Endothelial cell of umbilical vein (primary cell): ENCODE data around the gene STX1A.

Source experiments
- EZH2 ChIP-seq: IDR thresholded peaks from 2 replicates; pipeline ENCODE4 v1.6.1; 2012; ENCODE audit warnings: borderline replicate concordance, low read depth, mild to moderate bottlenecking, moderate library complexity, low read length, inconsistent platforms; ENCODE audit not compliant: severe bottlenecking
- GATA2 ChIP-seq: IDR thresholded peaks from 2 replicates; pipeline ENCODE4 v1.7.0; 2011; ENCODE audit warnings: low read depth, mild to moderate bottlenecking, moderate library complexity, mixed read lengths, low read length; ENCODE audit not compliant: insufficient read length, insufficient read depth
- MYC ChIP-seq: IDR thresholded peaks from one replicate; pipeline ENCODE4 v1.6.1; 2011; ENCODE audit warnings: mild to moderate bottlenecking, low read depth, low read length
- POLR2A ChIP-seq: IDR thresholded peaks from 2 replicates; pipeline ENCODE4 v1.6.1; 2012; ENCODE audit warnings: low read depth, mild to moderate bottlenecking, control low read depth, low read length
- POLR2AphosphoS5 ChIP-seq: IDR thresholded peaks from 2 replicates; pipeline ENCODE4 v1.6.1; 2012; ENCODE audit warnings: low read depth, mild to moderate bottlenecking, control low read depth, low read length, moderate library complexity; ENCODE audit not compliant: insufficient read depth
- TF ChIP-seq, protein P1 (sequence below), 2 donors: IDR thresholded peaks; 1 replicate in 1 of 2; 2 replicates in 1 of 2; pipeline ENCODE4 v1.5.1; 2011; ENCODE audit warnings: low read length in 2 of 2, mild to moderate bottlenecking in 2 of 2, moderate library complexity in 2 of 2, control low read depth in 1 of 2, inconsistent platforms in 1 of 2, low read depth in 1 of 2; ENCODE audit not compliant: insufficient read depth in 1 of 2; ENCODE audit errors: extremely low read depth in 1 of 2
- TF ChIP-seq, protein P2 (sequence below): IDR thresholded peaks from 2 replicates; pipeline ENCODE4 v1.6.1; 2011; ENCODE audit not compliant: insufficient read depth, insufficient read length

DNA sequence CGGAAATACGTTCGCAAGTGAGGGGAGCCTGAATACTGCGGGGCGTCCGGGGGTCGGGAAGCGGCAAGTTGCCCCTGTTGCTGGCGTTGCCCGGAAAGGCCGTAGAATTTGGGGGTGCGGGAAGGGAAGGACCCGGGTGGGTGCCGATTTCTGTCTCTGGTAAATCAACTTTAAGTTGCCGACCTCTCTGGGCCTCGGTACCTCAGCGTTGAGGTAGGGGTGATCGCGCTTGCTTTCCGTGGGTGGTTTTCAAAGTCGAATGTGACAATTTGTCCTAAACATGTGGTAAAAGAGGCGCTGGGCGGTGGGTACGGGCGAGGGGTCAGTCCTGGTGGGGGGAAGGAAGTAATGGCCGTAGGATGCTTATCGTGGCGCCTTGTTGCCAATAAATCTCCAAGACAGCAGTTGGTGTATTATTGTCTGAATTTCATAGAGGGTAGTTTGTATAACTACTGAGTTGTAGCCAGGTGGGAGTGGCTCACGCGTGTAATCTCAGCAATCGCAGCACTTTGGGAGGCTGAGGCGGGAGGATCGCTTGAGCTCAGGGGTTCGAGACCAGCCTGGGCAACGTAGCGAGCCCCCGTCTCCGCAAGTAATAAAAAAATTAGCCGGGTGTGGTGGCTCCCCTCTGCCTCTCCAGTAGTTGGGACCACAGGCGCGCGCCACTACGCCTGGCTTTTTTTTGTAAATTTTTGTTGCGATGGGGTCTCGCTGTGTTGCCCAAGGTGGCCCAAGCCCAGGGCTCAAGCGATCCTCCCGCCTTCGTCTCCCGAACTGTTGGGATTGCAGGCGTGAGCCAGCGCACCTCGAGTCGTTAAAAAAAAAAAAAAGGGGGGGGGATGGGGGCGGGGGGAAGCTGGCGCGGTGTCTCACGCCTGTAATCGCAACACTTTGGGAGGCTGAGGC is 35.4 kb downstream of the STX1A start:
- TF ChIP-seq, protein P1, sequence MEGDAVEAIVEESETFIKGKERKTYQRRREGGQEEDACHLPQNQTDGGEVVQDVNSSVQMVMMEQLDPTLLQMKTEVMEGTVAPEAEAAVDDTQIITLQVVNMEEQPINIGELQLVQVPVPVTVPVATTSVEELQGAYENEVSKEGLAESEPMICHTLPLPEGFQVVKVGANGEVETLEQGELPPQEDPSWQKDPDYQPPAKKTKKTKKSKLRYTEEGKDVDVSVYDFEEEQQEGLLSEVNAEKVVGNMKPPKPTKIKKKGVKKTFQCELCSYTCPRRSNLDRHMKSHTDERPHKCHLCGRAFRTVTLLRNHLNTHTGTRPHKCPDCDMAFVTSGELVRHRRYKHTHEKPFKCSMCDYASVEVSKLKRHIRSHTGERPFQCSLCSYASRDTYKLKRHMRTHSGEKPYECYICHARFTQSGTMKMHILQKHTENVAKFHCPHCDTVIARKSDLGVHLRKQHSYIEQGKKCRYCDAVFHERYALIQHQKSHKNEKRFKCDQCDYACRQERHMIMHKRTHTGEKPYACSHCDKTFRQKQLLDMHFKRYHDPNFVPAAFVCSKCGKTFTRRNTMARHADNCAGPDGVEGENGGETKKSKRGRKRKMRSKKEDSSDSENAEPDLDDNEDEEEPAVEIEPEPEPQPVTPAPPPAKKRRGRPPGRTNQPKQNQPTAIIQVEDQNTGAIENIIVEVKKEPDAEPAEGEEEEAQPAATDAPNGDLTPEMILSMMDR (IDR thresholded peaks at IDR 0.05; ENCODE audit: extremely low read depth in 1 of 2, insufficient read depth in 1 of 2, low read depth in 1 of 2, low read length in 2 of 2), result no peak
- no peak for TF ChIP-seq POLR2A
- TF ChIP-seq, protein P2, sequence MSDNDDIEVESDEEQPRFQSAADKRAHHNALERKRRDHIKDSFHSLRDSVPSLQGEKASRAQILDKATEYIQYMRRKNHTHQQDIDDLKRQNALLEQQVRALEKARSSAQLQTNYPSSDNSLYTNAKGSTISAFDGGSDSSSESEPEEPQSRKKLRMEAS, result no peak
- TF ChIP-seq EZH2, result no peak
- TF ChIP-seq POLR2AphosphoS5, result no peak
- TF ChIP-seq GATA2, result no peak
- no peak for TF ChIP-seq MYC
